ENCODE measurements around the gene CYB5R4.
"Not testable (repeated sequence)": the region's sequence is repeated elsewhere in the genome, so short reads cannot be mapped to it uniquely, and the experiment has no call there.

- TF ChIP-seq, protein P1, sequence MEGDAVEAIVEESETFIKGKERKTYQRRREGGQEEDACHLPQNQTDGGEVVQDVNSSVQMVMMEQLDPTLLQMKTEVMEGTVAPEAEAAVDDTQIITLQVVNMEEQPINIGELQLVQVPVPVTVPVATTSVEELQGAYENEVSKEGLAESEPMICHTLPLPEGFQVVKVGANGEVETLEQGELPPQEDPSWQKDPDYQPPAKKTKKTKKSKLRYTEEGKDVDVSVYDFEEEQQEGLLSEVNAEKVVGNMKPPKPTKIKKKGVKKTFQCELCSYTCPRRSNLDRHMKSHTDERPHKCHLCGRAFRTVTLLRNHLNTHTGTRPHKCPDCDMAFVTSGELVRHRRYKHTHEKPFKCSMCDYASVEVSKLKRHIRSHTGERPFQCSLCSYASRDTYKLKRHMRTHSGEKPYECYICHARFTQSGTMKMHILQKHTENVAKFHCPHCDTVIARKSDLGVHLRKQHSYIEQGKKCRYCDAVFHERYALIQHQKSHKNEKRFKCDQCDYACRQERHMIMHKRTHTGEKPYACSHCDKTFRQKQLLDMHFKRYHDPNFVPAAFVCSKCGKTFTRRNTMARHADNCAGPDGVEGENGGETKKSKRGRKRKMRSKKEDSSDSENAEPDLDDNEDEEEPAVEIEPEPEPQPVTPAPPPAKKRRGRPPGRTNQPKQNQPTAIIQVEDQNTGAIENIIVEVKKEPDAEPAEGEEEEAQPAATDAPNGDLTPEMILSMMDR (IDR thresholded peaks at IDR 0.05; ENCODE audit: poor library complexity) = not testable (repeated sequence)
- not testable (repeated sequence) for TF ChIP-seq EZH2phosphoT487 (IDR thresholded peaks at IDR 0.05; ENCODE audit: low read depth, severe bottlenecking, unreplicated experiment)
These were observed 88.5 kb downstream of the CYB5R4 start for GRCh38 chr6:83947983-83948382.

All from hepatocyte (in vitro differentiated cells).